GM12872 (cell line): Measurements from ENCODE around the gene MTMR11.

ENCODE experiments used
- CTCF ChIP-seq: IDR thresholded peaks from 3 replicates; pipeline ENCODE4 v1.5.1; 2011; ENCODE audit warnings: low read depth, mild to moderate bottlenecking, low read length, moderate library complexity; ENCODE audit not compliant: insufficient read depth

MTMR11 gene

GRCh38 chr1:149967041-149967440 lies 30.4 kb upstream of the MTMR11 start:
- no peak for TF ChIP-seq CTCF

DNA sequence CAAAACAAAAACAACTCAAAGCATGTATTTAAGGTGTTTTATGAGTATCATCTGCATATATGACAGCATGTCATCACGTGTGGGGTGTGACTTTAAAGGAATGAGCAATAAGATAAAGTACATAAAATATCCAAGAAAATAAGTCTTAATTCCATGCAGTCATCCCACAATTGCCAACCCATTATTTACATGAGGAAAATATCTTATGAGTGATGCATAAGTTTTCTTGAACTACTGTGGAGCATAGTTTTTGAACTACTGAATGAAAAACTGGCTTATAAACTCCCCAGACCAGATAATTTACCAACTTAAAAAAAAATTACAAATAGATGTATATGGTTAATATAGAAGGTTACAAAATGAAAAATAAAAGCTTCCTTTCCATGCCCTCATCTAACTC lies 29.7 kb upstream of the MTMR11 start:
- no peak for TF ChIP-seq CTCF

DNA sequence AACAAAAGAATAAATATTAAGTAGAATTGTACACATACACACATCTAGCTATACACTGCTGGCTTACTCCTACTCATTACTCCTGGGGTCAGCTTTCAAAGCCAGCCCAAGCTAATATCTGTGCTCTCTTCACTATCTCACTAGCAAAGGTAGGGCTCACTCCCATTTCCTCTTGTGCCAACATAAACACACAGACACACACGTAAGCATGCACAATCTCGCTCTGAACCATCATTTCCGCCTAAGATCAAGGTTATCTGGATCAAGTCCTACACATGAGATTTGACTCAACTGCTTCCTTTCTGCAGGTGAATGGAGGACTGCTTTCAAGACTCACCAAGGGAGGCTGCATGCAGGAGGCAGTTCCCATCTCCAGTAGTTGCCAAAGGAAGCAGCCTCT lies 28.8 kb upstream of the MTMR11 start:
- no peak for TF ChIP-seq CTCF

DNA sequence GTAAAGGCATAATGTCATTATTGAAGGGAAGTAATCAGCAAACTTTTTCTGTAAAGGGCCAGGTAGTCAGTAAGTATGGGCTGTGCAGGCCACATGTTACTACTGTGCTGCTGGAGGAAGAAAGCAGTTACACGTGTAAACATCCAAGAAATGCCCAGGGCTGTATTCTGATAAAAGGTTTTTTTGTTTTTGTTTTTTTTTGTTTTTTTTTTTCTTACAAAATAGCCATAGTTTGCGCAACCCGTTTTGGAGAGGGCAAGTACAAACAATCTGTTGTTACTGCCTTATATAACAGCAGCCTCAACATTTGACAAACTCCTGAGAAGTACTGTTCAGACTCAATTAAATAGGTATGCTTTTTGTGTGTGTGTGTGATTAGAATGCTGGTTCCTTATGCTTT lies 26.7 kb upstream of the MTMR11 start:
- TF ChIP-seq CTCF = no peak

GRCh38 chr1:149962736-149963135 lies 26.1 kb upstream of the MTMR11 start:
- no peak for TF ChIP-seq CTCF

- peak; percentile 66 for TF ChIP-seq CTCF
These were observed 25.5 kb upstream of the MTMR11 start for GRCh38 chr1:149962039-149962647.

- no peak for TF ChIP-seq CTCF
These were observed 13.2 kb upstream of the MTMR11 start for GRCh38 chr1:149949911-149950310.
